ENCODE results near the gene GIGYF2.

Gene GIGYF2

GRCh38 chr2:232696609-232697058, 497 bp upstream of the GIGYF2 start:
- H3K4me3 ChIP-seq (ENCODE audit: low read depth, low read length), result peak overlapping the region; percentile 98
- no peak for DNase-seq (ENCODE audit: low read depth, low spot score)
- ChIA-PET POLR2A (no interaction called here), CTCF (interaction anchor here (0.6 to 1.2 kb wide), 2 partner anchors 92 to 341 kb away, joined by 3 read pairs; no protein-coding TSS in a partner anchor)
- TF ChIP-seq CTCF (IDR thresholded peaks at IDR 0.05; ENCODE audit: insufficient read depth, low read length, missing control alignments), result no peak

GRCh38 chr2:232697807-232698110, 628 bp downstream of the GIGYF2 start:
- POLR2A ChIA-PET, result no interaction called here
- H3K4me3 ChIP-seq (ENCODE audit: low read depth, low read length), result peak overlapping the region; percentile 98
- no peak for TF ChIP-seq CTCF (IDR thresholded peaks at IDR 0.05; ENCODE audit: insufficient read depth, low read length, missing control alignments)
- DNase-seq (ENCODE audit: low read depth, low spot score), result no peak
- CTCF ChIA-PET, result no interaction called here

- CTCF ChIA-PET, result no interaction called here
- no peak for TF ChIP-seq CTCF (IDR thresholded peaks at IDR 0.05; ENCODE audit: insufficient read depth, low read length, missing control alignments)
- H3K4me3 ChIP-seq (ENCODE audit: low read depth, low read length), result peak overlapping the region; percentile 98
- POLR2A ChIA-PET, result no interaction called here
- no peak for DNase-seq (ENCODE audit: low read depth, low spot score)
Measured at GRCh38 chr2:232698556-232699091, 1.5 kb downstream of the GIGYF2 start.

GRCh38 chr2:232699110-232699509, 2.0 kb downstream of the GIGYF2 start:
- DNase-seq (ENCODE audit: low read depth, low spot score), result no peak
- ChIA-PET POLR2A (no interaction called here), CTCF (no interaction called here)
- TF ChIP-seq CTCF (IDR thresholded peaks at IDR 0.05; ENCODE audit: insufficient read depth, low read length, missing control alignments), result no peak
- H3K4me3 ChIP-seq (ENCODE audit: low read depth, low read length), result no peak overlapping the region

GRCh38 chr2:232700154-232700553, 3.0 kb downstream of the GIGYF2 start:
- no peak overlapping the region for H3K4me3 ChIP-seq (ENCODE audit: low read depth, low read length)

GRCh38 chr2:232707076-232707475, 9.9 kb downstream of the GIGYF2 start:
- no peak for DNase-seq (ENCODE audit: low read depth, low spot score)
- ChIA-PET POLR2A (no interaction called here), CTCF (no interaction called here)
- TF ChIP-seq CTCF (IDR thresholded peaks at IDR 0.05; ENCODE audit: insufficient read depth, low read length, missing control alignments), result no peak
- no peak overlapping the region for H3K4me3 ChIP-seq (ENCODE audit: low read depth, low read length)

More at GRCh38 chr2:232700154-232700553, 3.0 kb downstream of the GIGYF2 start:
- no peak for TF ChIP-seq CTCF (IDR thresholded peaks at IDR 0.05; ENCODE audit: insufficient read depth, low read length, missing control alignments)
- POLR2A ChIA-PET, result no interaction called here
- DNase-seq (ENCODE audit: low read depth, low spot score), result no peak
- CTCF ChIA-PET, result interaction anchor here (0.5 to 0.7 kb wide), 2 partner anchors 26 to 93 kb away, joined by 3 to 4 read pairs; no protein-coding TSS in a partner anchor
